ENCODE results near the gene CCDC106. TPM values are rescaled to one million over a fixed set of nuclear protein-coding genes. Genes with fewer than 3 reads are reported as not detected.

Gene CCDC106
- total RNA-seq, 1 experiment from 2014 or later: 17.4 TPM

DNA sequence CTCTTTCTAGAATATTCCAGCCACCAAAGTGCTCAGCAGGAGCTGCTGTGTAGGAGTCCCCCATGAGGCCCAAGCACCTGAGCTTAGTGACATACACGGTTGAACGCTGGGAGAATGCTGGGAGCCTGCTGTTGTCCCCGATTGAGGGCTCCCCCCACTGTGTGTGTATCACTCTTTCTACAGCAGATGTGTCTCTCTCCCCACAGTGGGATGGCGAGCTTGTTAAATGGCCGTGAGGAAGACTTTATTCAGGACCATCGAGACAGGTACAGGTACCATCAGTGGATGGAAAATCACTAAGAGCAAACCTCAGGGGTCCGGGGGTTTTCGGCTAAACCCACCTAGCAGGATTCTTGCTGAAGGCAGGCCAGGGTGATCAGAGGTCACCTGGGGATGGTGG lies 49.7 kb downstream of the CCDC106 start:
- ChIA-PET CTCF (no interaction called here), POLR2A (no interaction called here)
- no peaks in the 10 kb centered on the region for H3K27me3 ChIP-seq (replicated peaks; ENCODE audit: control insufficient read depth, insufficient read depth, low read length)
- no peaks in the 10 kb centered on the region for H3K9me3 ChIP-seq
- intact Hi-C loops (cut with micrococcal nuclease; ENCODE audit: unreplicated experiment): no loop called here
- H3K36me3 Mint-ChIP-seq (ENCODE audit: insufficient read depth, unreplicated experiment): peaks cover 75% of the 10 kb centered on the region
- TF ChIP-seq, protein P1, sequence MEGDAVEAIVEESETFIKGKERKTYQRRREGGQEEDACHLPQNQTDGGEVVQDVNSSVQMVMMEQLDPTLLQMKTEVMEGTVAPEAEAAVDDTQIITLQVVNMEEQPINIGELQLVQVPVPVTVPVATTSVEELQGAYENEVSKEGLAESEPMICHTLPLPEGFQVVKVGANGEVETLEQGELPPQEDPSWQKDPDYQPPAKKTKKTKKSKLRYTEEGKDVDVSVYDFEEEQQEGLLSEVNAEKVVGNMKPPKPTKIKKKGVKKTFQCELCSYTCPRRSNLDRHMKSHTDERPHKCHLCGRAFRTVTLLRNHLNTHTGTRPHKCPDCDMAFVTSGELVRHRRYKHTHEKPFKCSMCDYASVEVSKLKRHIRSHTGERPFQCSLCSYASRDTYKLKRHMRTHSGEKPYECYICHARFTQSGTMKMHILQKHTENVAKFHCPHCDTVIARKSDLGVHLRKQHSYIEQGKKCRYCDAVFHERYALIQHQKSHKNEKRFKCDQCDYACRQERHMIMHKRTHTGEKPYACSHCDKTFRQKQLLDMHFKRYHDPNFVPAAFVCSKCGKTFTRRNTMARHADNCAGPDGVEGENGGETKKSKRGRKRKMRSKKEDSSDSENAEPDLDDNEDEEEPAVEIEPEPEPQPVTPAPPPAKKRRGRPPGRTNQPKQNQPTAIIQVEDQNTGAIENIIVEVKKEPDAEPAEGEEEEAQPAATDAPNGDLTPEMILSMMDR (IDR thresholded peaks at IDR 0.05; ENCODE audit: insufficient read depth in 1 of 2, low read depth in 1 of 2, low read length in 1 of 2, severe bottlenecking in 1 of 2, unreplicated experiment in 1 of 2): no peak
- H3K27ac Mint-ChIP-seq (ENCODE audit: unreplicated experiment): no peak overlapping the region
- H3K9me3 Mint-ChIP-seq (ENCODE audit: unreplicated experiment): no peaks in the 10 kb centered on the region
- BruUV-seq (replicated peaks): no TSS peak
- no peak overlapping the region for H3K4me3 ChIP-seq (ENCODE audit: low read depth, low read length)
- no peaks in the 10 kb centered on the region for H3K27me3 Mint-ChIP-seq (ENCODE audit: insufficient read depth, unreplicated experiment)
- peaks cover 15% of the 10 kb centered on the region for H3K4me1 Mint-ChIP-seq (ENCODE audit: low read depth, unreplicated experiment)
- peaks cover 10% of the 10 kb centered on the region for H3K36me3 ChIP-seq (ENCODE audit: control insufficient read depth, insufficient read depth, low read length)
- H3K4me1 ChIP-seq: peaks cover 14% of the 10 kb centered on the region
- peak in 1 of 2 experiments; percentile 30 for DNase-seq
- H3K4me3 Mint-ChIP-seq (ENCODE audit: unreplicated experiment): no peak overlapping the region

DNA sequence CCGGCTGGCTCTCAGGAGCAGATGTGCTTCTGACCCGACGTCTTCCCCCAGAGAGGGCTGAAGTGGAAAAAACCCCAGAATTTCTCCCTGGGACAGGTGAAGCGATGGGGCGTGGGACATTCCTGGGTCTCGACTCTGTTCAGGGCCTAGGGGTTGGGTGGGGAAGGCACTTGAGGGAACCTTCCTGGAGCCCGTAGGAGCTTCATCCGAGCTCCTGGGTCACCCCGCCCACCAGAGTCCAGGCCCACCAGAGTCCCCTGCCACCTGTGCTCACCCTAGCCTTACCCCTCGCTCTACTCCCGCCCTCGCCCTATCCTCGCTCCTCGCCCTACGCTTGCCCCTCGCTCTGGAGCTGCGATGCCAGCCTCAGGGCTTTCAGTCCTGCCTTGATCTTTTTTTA lies 50.2 kb downstream of the CCDC106 start:
- no peaks in the 10 kb centered on the region for H3K9me3 Mint-ChIP-seq (ENCODE audit: unreplicated experiment)
- Histone ChIP-seq H3K4me3 (ENCODE audit: low read depth, low read length) (no peak overlapping the region), H3K27me3 (replicated peaks; ENCODE audit: control insufficient read depth, insufficient read depth, low read length) (no peaks in the 10 kb centered on the region), H3K9me3 (no peaks in the 10 kb centered on the region), H3K36me3 (ENCODE audit: control insufficient read depth, insufficient read depth, low read length) (peaks cover 10% of the 10 kb centered on the region), H3K4me1 (peaks cover 20% of the 10 kb centered on the region)
- peaks cover 18% of the 10 kb centered on the region for H3K4me1 Mint-ChIP-seq (ENCODE audit: low read depth, unreplicated experiment)
- DNase-seq: no peak
- TF ChIP-seq, protein P1 (IDR thresholded peaks at IDR 0.05; ENCODE audit: insufficient read depth in 1 of 2, low read depth in 1 of 2, low read length in 1 of 2, severe bottlenecking in 1 of 2, unreplicated experiment in 1 of 2): no peak
- no peak overlapping the region for H3K4me3 Mint-ChIP-seq (ENCODE audit: unreplicated experiment)
- no peaks in the 10 kb centered on the region for H3K27me3 Mint-ChIP-seq (ENCODE audit: insufficient read depth, unreplicated experiment)
- ChIA-PET POLR2A (no interaction called here), CTCF (interaction anchor here (0.6 kb wide), 1 partner anchor 123 kb away, joined by 4 read pairs; no protein-coding TSS in a partner anchor)
- H3K36me3 Mint-ChIP-seq (ENCODE audit: insufficient read depth, unreplicated experiment): peaks cover 74% of the 10 kb centered on the region
- H3K27ac Mint-ChIP-seq (ENCODE audit: unreplicated experiment): peak overlapping the region; percentile 7
- BruUV-seq (replicated peaks): no TSS peak
- intact Hi-C loops (cut with micrococcal nuclease; ENCODE audit: unreplicated experiment): no loop called here

DNA sequence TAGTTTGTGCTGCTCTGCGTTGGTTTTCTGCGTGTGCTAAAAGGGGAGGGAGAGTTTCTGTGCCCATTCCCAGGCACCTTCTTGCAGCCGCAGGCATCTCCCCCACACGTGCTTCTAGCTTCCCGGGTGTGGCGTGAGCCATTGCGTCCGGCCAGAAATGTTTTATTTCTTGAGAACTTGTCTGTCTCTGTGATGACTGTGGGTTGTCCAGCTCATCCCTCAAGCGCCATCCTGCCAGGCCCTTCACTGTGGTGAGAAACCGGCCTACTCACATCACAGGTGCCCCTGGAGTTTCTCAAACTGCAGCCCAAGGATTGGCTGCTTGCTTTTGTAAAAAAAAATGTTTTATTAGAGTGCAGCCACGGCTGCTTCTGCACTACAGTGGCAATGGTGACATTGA lies 51.2 kb downstream of the CCDC106 start:
- H3K27ac Mint-ChIP-seq (ENCODE audit: unreplicated experiment): no peak overlapping the region
- Histone ChIP-seq H3K4me1 (peaks cover 27% of the 10 kb centered on the region), H3K36me3 (ENCODE audit: control insufficient read depth, insufficient read depth, low read length) (peaks cover 10% of the 10 kb centered on the region), H3K9me3 (no peaks in the 10 kb centered on the region), H3K27me3 (replicated peaks; ENCODE audit: control insufficient read depth, insufficient read depth, low read length) (no peaks in the 10 kb centered on the region), H3K4me3 (ENCODE audit: low read depth, low read length) (no peak overlapping the region)
- H3K4me3 Mint-ChIP-seq (ENCODE audit: unreplicated experiment): no peak overlapping the region
- no peaks in the 10 kb centered on the region for H3K27me3 Mint-ChIP-seq (ENCODE audit: insufficient read depth, unreplicated experiment)
- TF ChIP-seq, protein P1 (IDR thresholded peaks at IDR 0.05; ENCODE audit: insufficient read depth in 1 of 2, low read depth in 1 of 2, low read length in 1 of 2, severe bottlenecking in 1 of 2, unreplicated experiment in 1 of 2): no peak
- H3K36me3 Mint-ChIP-seq (ENCODE audit: insufficient read depth, unreplicated experiment): peaks cover 74% of the 10 kb centered on the region
- DNase-seq: peak in 1 of 2 experiments; percentile 21
- peaks cover 23% of the 10 kb centered on the region for H3K4me1 Mint-ChIP-seq (ENCODE audit: low read depth, unreplicated experiment)
- ChIA-PET CTCF (no interaction called here), POLR2A (no interaction called here)
- BruUV-seq (replicated peaks): no TSS peak
- no peaks in the 10 kb centered on the region for H3K9me3 Mint-ChIP-seq (ENCODE audit: unreplicated experiment)
- intact Hi-C loops (cut with micrococcal nuclease; ENCODE audit: unreplicated experiment): no loop called here
